ENCODE data around the gene CXCL11.

DNA sequence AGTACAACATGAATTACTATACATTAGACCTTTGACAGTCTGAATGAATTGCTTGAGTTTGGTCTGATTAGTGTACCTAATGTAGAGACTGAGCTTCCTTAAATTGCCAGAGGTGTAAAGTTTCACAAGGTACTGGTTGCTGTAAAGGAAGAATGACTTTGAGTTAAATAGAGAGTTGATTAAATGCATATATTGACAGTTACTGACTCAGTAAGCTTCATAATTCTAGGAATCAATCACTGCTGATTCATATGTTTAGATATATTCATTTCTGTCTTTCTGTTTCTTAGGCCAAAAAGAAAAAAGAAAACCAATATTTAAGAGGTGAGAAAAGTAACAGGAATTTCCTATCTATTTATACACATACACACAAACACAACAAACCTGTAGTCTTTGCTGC, 22.4 kb upstream of the CXCL11 start:
- TF ChIP-seq, protein P1, sequence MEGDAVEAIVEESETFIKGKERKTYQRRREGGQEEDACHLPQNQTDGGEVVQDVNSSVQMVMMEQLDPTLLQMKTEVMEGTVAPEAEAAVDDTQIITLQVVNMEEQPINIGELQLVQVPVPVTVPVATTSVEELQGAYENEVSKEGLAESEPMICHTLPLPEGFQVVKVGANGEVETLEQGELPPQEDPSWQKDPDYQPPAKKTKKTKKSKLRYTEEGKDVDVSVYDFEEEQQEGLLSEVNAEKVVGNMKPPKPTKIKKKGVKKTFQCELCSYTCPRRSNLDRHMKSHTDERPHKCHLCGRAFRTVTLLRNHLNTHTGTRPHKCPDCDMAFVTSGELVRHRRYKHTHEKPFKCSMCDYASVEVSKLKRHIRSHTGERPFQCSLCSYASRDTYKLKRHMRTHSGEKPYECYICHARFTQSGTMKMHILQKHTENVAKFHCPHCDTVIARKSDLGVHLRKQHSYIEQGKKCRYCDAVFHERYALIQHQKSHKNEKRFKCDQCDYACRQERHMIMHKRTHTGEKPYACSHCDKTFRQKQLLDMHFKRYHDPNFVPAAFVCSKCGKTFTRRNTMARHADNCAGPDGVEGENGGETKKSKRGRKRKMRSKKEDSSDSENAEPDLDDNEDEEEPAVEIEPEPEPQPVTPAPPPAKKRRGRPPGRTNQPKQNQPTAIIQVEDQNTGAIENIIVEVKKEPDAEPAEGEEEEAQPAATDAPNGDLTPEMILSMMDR (IDR thresholded peaks at IDR 0.05; ENCODE audit: poor library complexity, severe bottlenecking): no peak
- TF ChIP-seq EZH2 (IDR thresholded peaks at IDR 0.05; ENCODE audit: borderline replicate concordance, insufficient read depth, low read length, poor library complexity, severe bottlenecking) (no peak), EP300 (conservative IDR thresholded peaks at IDR 0.05; ENCODE audit: poor library complexity, severe bottlenecking) (no peak), POLR2AphosphoS5 (IDR thresholded peaks at IDR 0.05) (no peak), SMC3 (conservative IDR thresholded peaks at IDR 0.05; ENCODE audit: poor library complexity) (no peak), TAF1 (IDR thresholded peaks at IDR 0.05; ENCODE audit: low read depth) (no peak)
